ENCODE data around the gene PANK2. TPM values are rescaled to one million over a fixed set of nuclear protein-coding genes. Genes with fewer than 3 reads are reported as not detected.
A peak's percentile ranks its signal among the peaks of the same experiment; 100 is the strongest.
"Not testable (repeated sequence)": the region's sequence is repeated elsewhere in the genome, so short reads cannot be mapped to it uniquely, and the experiment has no call there.

Gene PANK2
- total RNA-seq, 6 donors from 2014 or later, result 34.3 to 58.7 (median 50.4) TPM

- no peak for DNase-seq
- no peaks in the 10 kb centered on the region for H3K9me3 ChIP-seq
- H3K4me3 ChIP-seq, result no peak overlapping the region
- H3K36me3 ChIP-seq, result peaks cover 0 to 12% (median 5%) of the 10 kb centered on the region in 4 donors
- H3K4me1 ChIP-seq, result peaks cover 17 to 36% (median 21%) of the 10 kb centered on the region in 4 donors
- TF ChIP-seq POLR2AphosphoS5 (IDR thresholded peaks at IDR 0.05) (peak in 1 of 2 donors; percentile 14), EP300 (IDR thresholded peaks at IDR 0.05) (no peak)
- WGBS, 2 donors, result 67 to 69% methylated on average over 4 to 6 of the region's 6 CpGs
- H3K27ac ChIP-seq, result peak overlapping the region in 3 of 4 donors; percentile 31 to 66 (median 46)
- H3K27me3 ChIP-seq, result no peaks in the 10 kb centered on the region
- ATAC-seq (ENCODE audit: low FRiP score in 2 of 2), result peak in 1 of 2 donors; percentile 16
These were observed 46.2 kb downstream of the PANK2 start for GRCh38 chr20:3935295-3935955.

GRCh38 chr20:3935956-3936340 lies 46.8 kb downstream of the PANK2 start:
- H3K4me1 ChIP-seq, result peaks cover 17 to 36% (median 21%) of the 10 kb centered on the region in 4 donors
- peak overlapping the region in 2 of 4 donors; percentile 46 to 66 for H3K27ac ChIP-seq
- ATAC-seq (ENCODE audit: low FRiP score in 2 of 2) (no peak), DNase-seq (no peak)
- TF ChIP-seq POLR2A (IDR thresholded peaks at IDR 0.05) (no peak), CTCF (IDR thresholded peaks at IDR 0.05) (no peak), EP300 (IDR thresholded peaks at IDR 0.05) (no peak), POLR2AphosphoS5 (IDR thresholded peaks at IDR 0.05) (no peak)
- WGBS, 2 donors, result 94 to 97% methylated on average over 2 of the region's 2 CpGs
- H3K4me3 ChIP-seq, result no peak overlapping the region
- no peaks in the 10 kb centered on the region for H3K27me3 ChIP-seq
- peaks cover 0 to 15% (median 5%) of the 10 kb centered on the region in 4 donors for H3K36me3 ChIP-seq
- no peaks in the 10 kb centered on the region for H3K9me3 ChIP-seq

- H3K4me1 ChIP-seq, result peaks cover 6 to 25% (median 11%) of the 10 kb centered on the region in 4 donors
- 95 to 97% methylated on average over 3 of the region's 3 CpGs for WGBS, 2 donors
- H3K36me3 ChIP-seq, result peaks cover 0 to 21% (median 7%) of the 10 kb centered on the region in 4 donors
- H3K27ac ChIP-seq, result no peak overlapping the region
- TF ChIP-seq POLR2AphosphoS5 (IDR thresholded peaks at IDR 0.05) (no peak), EP300 (IDR thresholded peaks at IDR 0.05) (no peak), CTCF (IDR thresholded peaks at IDR 0.05) (no peak), POLR2A (IDR thresholded peaks at IDR 0.05) (no peak)
- no peak overlapping the region for H3K4me3 ChIP-seq
- H3K9me3 ChIP-seq, result no peaks in the 10 kb centered on the region
- no peaks in the 10 kb centered on the region for H3K27me3 ChIP-seq
- DNase-seq (no peak), ATAC-seq (ENCODE audit: low FRiP score in 2 of 2) (no peak)
These were observed 48.4 kb downstream of the PANK2 start for GRCh38 chr20:3937618-3938017.

- 73 to 76% methylated on average over 6 of the region's 6 CpGs for WGBS, 2 donors
- peak in 1 of 2 donors; percentile 66 for DNase-seq
- Histone ChIP-seq H3K27me3 (no peaks in the 10 kb centered on the region), H3K9me3 (no peaks in the 10 kb centered on the region), H3K36me3 (peaks cover 0 to 21% (median 6%) of the 10 kb centered on the region in 4 donors), H3K4me1 (peaks cover 0 to 2% (median 0%) of the 10 kb centered on the region in 4 donors), H3K27ac (no peak overlapping the region), H3K4me3 (no peak overlapping the region)
- no peak for ATAC-seq (ENCODE audit: low FRiP score in 2 of 2)
- TF ChIP-seq CTCF (IDR thresholded peaks at IDR 0.05), result no peak
- no peak for TF ChIP-seq EP300 (IDR thresholded peaks at IDR 0.05)
- no peak for TF ChIP-seq POLR2A (IDR thresholded peaks at IDR 0.05)
- no peak for TF ChIP-seq POLR2AphosphoS5 (IDR thresholded peaks at IDR 0.05)
These were observed 51.7 kb downstream of the PANK2 start for GRCh38 chr20:3940905-3941304.

- not testable (repeated sequence) for H3K4me1 ChIP-seq; H3K27ac ChIP-seq; H3K4me3 ChIP-seq; H3K27me3 ChIP-seq; ATAC-seq (ENCODE audit: low FRiP score in 2 of 2); H3K9me3 ChIP-seq; DNase-seq
- WGBS, 2 donors, result 89 to 92% methylated on average over 7 of the region's 7 CpGs
- peaks cover 0 to 13% (median 8%) of the 10 kb centered on the region in 4 donors for H3K36me3 ChIP-seq
These were observed 57.5 kb downstream of the PANK2 start for GRCh38 chr20:3946666-3947065.

- peaks cover 0 to 11% (median 4%) of the 10 kb centered on the region in 4 donors for H3K36me3 ChIP-seq
- H3K27me3 ChIP-seq, result no peaks in the 10 kb centered on the region
- no peaks in the 10 kb centered on the region for H3K4me1 ChIP-seq
- no peak overlapping the region for H3K4me3 ChIP-seq
- no peak for TF ChIP-seq POLR2AphosphoS5 (IDR thresholded peaks at IDR 0.05)
- no peak for TF ChIP-seq CTCF (IDR thresholded peaks at IDR 0.05)
- TF ChIP-seq EP300 (IDR thresholded peaks at IDR 0.05), result no peak
- TF ChIP-seq POLR2A (IDR thresholded peaks at IDR 0.05), result no peak
- no peak for DNase-seq
- ATAC-seq (ENCODE audit: low FRiP score in 2 of 2), result no peak
- 74 to 79% methylated on average over 3 of the region's 3 CpGs for WGBS, 2 donors
- H3K9me3 ChIP-seq, result no peaks in the 10 kb centered on the region
- no peak overlapping the region for H3K27ac ChIP-seq
These were observed 75.5 kb downstream of the PANK2 start for GRCh38 chr20:3964719-3965118.

Measured in upper lobe of left lung (tissue), 6 donors.